ENCODE results near the gene ELMOD1.

ELMOD1 gene

DNA sequence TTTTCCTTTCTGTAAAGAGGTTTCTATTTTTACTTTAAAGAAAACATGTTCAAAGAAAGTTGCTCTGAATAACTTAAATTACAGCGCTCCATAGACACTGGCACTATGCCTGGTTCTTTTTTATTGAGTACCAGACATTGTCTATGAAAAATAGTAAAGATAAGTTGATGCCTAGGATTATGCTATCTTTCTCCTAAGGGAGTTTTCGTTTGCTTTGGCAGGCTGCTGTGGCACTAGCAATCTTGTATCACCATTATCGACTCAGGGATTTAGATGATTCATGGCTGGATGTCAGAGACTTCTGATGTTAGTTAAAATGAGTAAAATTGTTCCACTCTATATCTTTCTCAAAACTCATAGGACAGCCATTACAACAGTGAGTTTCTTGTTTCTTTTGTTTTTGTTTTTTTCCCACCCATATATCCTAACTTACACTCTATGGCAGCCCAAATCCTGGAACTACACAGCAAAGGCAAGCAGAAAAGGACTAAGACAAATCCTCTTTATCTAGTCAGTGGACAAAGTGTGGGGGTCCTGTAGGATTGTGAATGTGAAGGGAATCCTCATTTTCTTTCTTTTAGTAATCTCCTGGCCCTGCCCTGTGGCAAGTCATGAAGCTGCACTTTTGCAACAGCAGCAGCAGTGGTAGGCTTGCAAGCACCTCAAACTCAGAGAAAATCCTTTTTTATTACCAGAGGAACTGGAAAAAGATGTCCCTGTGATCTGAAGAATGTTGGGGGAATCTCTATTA is 100.2 kb downstream of the ELMOD1 start:
- DNase-seq, result no peak

DNA sequence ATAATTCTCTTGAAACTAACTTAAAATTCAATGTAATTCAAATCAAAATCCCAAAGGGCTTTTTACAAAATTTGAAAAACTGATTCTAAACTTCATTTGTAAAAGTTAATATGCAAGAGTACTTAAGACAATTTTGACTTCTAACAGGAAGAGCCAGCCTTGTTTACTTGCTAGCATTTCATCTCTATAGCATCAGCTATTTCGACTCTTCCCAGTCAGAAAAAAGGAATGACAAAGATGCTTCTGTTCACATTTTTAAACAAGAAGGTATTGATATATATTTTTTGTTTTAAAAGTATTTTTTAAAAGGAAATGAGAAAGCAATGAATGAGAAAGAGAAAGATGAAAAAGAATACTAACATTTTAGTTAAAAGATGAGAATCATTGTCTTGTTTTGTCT is 104.5 kb downstream of the ELMOD1 start:
- no peak for DNase-seq

GRCh38 chr11:107696140-107696539 is 105.2 kb downstream of the ELMOD1 start:
- DNase-seq, result no peak

- no peak for DNase-seq
Measured at GRCh38 chr11:107697291-107697690, 106.3 kb downstream of the ELMOD1 start.

- no peak for DNase-seq
Measured at GRCh38 chr11:107699371-107700285, 108.7 kb downstream of the ELMOD1 start.

- no peak for DNase-seq
Measured at GRCh38 chr11:107702109-107702660, 111.2 kb downstream of the ELMOD1 start.

DNA sequence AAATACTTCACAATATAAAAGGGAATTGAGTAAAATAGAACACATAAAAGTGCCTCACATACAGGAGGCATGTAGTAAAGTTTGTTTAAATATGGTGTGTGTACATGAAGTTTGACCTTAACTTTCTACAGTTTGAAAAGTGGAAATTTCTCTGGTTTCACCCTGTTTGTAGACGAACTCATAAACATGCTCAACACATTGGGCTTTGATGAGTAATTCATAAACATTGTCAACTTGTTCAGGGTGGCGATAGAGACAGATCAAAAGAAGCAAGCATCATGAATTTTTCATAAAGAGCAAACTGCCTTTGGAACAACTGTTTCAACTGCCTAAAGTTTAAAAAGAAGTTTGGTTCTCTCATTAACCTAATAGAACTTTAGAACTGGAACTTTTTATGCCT is 111.8 kb downstream of the ELMOD1 start:
- DNase-seq, result no peak

DNA sequence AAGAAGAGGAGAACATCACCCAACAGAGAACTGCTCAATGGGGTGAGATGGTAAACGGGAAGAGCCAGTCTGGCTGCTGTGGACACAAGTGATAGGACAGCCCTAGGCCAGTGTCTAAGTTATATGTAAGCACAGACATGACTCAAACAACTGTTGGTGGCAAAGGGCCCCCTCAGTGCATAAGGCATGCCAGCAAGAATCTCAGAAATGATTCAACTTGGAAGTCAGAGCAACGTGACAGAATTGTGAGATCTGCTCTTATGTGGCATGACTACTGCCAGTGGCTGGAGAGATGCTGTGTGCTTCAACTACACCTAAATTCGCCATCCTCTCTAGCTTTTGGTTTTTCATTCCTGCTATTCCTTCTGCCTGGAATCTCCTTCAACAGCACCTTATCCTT is 113.5 kb downstream of the ELMOD1 start:
- DNase-seq, result no peak

- DNase-seq, result no peak
Measured at GRCh38 chr11:107705027-107705426, 114.1 kb downstream of the ELMOD1 start.

DNA sequence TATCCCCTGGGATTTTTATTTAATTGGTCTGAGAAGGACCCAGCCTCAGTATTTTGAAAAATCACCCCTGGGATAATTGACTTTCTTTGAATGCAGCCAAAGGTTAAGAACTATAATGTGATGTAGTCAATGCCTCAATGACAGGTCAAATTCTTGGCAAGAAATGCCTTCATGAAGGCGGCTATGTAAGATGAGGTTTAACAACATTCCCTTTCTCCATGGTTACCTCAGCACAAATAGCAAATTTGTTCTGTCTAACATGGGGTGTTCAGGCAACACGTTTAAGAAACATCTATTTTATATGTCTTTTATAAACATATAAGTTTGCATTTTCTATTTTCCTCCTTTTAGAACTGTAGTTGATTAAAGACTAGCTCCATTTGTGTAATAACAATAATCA is 115.6 kb downstream of the ELMOD1 start:
- DNase-seq, result no peak

- no peak for DNase-seq
Measured at GRCh38 chr11:107707215-107707671, 116.3 kb downstream of the ELMOD1 start.

DNA sequence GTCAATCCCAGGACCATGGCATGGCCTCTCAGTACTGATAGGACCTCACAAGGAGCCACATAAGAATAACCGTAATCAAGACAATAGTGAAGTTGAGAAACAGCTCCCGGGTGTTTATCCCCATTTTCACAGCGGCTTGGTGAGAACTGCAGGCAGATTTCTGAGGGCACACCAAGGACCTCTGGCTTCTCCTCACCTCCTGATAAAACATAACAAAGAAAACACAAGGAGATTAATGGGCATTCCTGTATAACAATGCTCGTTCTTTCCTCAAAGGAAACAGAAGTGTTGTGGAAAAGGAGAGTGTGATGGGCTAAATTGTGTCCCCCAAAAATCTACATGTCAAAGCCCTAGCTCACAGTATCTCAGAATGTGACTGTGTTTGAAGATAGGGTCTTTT is 116.9 kb downstream of the ELMOD1 start:
- DNase-seq, result no peak

- no peak for DNase-seq
Measured at GRCh38 chr11:107708792-107709191, 117.8 kb downstream of the ELMOD1 start.

DNA sequence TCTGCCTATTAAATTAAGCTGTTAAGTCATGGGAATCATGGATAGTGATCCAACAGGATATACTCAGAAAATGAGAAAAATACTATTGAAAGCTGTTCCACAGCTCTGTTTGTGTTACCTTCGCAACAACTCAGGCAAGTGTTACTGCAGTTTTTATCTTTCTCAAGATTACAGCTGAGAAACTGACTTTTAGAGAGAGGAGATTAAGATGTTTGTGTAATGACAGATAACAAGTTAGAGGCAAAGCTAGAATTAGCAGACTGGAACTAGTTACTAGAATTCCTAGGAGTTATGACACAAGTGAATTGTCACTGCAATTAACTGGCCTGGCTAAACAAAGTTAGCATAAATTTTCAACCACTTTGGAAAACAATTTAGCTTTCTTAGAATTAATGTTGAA is 119.4 kb downstream of the ELMOD1 start:
- DNase-seq, result no peak

DNA sequence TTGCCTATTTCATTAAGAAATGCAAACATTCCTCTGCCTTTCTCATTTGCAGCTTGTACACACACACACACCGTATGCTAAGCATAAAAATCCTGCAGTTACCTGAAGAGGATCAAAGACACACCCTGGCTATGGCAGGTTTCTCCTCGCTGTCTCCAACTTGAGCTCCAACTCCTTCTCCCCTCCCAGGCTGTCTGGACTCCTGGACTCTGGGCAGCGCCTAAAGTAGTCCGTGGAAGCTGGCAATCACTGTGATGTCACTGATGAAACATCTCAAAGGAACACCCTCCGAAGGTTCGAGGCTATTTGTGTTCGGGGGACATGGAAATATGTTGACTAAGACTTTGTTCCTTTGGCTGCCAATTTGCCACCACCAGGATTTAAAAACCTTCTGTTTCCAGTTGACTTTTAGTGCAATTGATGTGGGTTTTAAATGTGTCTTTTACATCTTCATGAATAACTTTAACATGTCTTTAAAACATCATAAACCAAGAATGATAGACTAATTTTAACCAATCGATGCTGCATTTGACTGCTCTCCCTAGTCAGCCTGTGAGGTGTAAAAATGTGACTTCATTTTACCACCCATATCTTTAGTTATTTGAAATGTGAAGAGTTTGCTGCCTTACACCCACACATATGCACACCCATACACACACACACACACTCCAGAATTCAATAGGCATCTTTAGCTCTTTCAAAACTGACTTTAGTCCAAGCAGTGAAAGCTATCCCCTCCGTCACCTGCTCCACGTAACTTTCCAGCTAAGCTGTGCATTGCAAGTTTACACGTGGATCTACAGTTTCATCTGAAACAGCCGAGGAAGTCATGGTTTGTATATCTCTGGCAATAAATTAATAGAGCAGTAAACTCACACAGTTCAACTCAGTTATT is 121.2 kb downstream of the ELMOD1 start, which contains the start of gene SLN:
Gene SLN, minus strand, starts transcription at position 196 of the 895 bp plus-strand sequence.
- DNase-seq, result no peak

- no peak for DNase-seq
Measured at GRCh38 chr11:107713009-107713408, 122.1 kb downstream of the ELMOD1 start.
